Measurements from ENCODE around the gene ERN1.
A peak's percentile ranks its signal among the peaks of the same experiment; 100 is the strongest.
"Not testable (repeated sequence)": the region's sequence is repeated elsewhere in the genome, so short reads cannot be mapped to it uniquely, and the experiment has no call there.

The ERN1 gene

GRCh38 chr17:64129765-64130558, at the start of gene ERN1:
ERN1 (minus strand) TSS chr17:64130144; CDS start chr17:64130029, 115 bp downstream.
- DNase-seq (ENCODE audit: low spot score) = peak; percentile 100

GRCh38 chr17:64179024-64179423, 49.1 kb upstream of the ERN1 start:
- not testable (repeated sequence) for DNase-seq (ENCODE audit: low spot score)

- DNase-seq (ENCODE audit: low spot score) = no peak
Measured at GRCh38 chr17:64178011-64178825, 48.3 kb upstream of the ERN1 start.

GRCh38 chr17:64177311-64178010, 47.5 kb upstream of the ERN1 start:
- DNase-seq (ENCODE audit: low spot score) = no peak

GRCh38 chr17:64176556-64176955, 46.6 kb upstream of the ERN1 start:
- DNase-seq (ENCODE audit: low spot score) = no peak

DNA sequence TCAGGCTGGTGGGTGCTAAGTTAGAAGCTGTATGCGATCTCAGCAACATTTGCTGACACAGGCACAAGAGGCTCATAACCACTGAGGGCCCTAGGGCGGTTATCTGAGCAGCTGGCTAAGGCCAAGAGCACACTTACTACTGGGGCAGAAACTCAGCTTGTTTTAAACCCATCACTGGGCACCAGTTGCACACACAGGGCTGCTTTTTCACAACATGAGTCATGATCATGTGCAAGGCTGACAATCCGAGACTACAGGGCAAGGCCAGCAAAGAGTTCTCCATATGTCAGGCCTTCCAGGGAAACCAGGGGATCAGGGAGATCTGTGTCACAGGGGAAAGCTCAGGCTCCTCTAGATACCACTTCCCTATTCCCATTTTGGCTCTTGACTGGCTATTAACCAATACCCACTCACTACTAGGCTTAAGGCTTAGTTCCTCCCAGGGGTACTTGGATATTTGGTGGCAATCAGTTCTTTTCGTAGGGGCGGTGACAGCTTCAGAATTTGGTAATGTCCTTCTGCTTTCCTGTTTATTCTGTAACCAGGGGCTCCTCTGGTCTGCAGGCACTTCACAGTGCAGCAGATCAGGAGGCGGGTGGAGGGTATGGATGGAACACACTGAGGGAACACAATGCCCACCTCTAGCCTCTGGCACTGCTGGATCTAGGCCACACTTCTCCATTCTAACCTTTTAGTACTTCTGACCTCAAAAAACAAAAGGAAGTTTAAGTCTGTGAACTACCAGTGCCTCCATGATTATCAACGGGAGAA, 44.9 kb upstream of the ERN1 start:
- no peak for DNase-seq (ENCODE audit: low spot score)

GRCh38 chr17:64173646-64174045, 43.7 kb upstream of the ERN1 start:
- no peak for DNase-seq (ENCODE audit: low spot score)

- DNase-seq (ENCODE audit: low spot score) = no peak
Measured at GRCh38 chr17:64172510-64172909, 42.6 kb upstream of the ERN1 start.

- no peak for DNase-seq (ENCODE audit: low spot score)
Measured at GRCh38 chr17:64171041-64171440, 41.1 kb upstream of the ERN1 start.

GRCh38 chr17:64170286-64170685, 40.3 kb upstream of the ERN1 start:
- no peak for DNase-seq (ENCODE audit: low spot score)

DNA sequence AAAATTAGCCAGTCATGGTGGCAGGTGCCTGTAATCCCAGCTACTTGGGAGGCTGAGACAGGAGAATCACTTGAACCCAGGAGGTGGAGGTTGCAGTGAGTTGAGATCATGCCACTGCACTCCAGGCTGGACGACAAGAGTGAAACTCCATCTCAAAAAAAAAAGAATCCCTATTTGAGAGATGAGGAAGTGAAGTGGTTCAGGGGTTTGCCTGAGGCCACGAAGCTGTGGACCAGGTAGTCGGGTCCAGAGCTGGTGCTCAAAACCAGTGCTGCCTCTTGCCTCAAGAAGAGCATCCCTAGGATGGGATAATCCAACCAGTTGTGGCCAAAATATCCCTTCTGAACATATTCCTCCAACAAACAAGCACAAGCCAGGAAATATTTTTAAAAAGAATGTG, 37.7 kb upstream of the ERN1 start:
- not testable (repeated sequence) for DNase-seq (ENCODE audit: low spot score)

GRCh38 chr17:64166876-64167275, 36.9 kb upstream of the ERN1 start:
- no peak for DNase-seq (ENCODE audit: low spot score)

DNA sequence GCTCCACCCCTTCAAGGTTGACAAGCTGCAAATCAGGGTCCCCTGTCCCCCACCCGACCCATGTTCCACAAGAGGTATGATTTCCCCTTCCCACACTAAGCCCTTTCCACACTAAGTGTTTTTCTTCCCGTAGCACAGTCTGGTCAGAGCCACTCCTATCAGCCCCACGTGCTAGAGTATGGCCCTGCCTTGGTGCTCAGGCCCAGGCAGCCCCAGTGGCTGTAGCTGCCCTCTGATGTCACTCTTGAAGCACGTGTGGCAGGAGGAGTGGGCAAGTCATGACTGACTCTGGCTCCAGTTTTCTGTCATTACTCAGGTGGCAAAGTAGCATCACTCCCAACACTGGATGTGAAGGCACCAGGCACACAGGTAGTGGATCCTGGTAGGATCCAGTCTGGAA, 35.4 kb upstream of the ERN1 start:
- DNase-seq (ENCODE audit: low spot score) = no peak

GRCh38 chr17:64164596-64165285, 34.8 kb upstream of the ERN1 start:
- DNase-seq (ENCODE audit: low spot score) = no peak

GRCh38 chr17:64163468-64163867, 33.5 kb upstream of the ERN1 start:
- DNase-seq (ENCODE audit: low spot score) = no peak

DNA sequence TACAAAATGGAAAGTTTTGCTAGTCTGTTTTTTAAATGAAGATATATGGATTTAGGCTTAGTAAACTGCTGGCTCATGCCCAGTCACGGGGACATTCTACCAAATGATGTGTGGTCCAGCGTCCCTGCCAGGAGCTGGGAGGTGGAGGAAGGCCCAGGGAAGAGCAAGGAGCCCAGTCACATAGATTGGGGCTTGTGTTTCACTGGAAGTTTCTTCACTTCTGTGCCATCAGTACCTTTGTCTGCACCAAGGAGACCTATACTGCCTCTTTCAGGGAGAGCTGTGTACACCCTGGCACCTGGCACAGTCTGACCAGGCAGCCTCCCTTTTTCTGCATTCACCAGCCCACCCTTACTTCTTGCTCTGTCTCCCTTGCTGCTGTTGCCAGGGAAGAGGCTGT, 32.6 kb upstream of the ERN1 start:
- DNase-seq (ENCODE audit: low spot score) = peak; percentile 30

DNA sequence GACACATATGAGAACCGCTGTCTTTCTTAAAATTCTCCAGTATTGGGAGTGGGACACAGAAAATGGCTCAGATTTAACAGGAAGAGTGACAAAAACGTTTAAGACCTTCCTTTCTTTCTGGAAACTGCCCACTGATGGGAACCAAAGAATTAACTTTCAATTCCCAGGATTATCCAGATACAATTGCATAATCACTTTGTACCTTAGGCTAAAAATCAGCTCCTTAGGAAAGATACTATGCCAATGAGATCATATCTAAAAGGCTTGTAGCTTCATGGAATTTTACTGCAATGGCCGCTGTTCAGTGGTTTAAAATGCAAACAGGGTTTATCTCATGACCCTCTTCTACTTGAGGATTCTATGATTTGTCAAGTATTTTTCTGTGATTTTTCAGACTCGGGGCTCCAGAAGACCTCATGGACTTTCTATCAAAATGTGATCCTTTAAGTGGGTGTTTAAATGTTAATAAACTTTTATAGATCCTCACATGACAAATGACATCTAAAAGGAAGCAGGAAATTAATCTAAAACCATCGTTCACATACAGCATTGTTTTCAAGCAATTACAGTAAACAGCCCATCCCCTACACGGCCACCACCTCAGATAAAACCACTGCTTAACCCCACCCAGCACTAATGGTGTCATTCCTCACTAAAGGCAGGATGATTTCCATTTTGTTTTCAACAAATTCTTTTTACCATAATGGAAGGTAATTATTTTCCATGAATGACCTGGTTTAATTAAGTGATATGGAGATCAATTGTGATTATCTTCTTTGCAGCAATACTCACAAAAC, 31.6 kb upstream of the ERN1 start:
- DNase-seq (ENCODE audit: low spot score) = no peak

- no peak for DNase-seq (ENCODE audit: low spot score)
Measured at GRCh38 chr17:64160378-64160777, 30.4 kb upstream of the ERN1 start.

- DNase-seq (ENCODE audit: low spot score) = peak; percentile 30
Measured at GRCh38 chr17:64158831-64159590, 29.1 kb upstream of the ERN1 start.

DNA sequence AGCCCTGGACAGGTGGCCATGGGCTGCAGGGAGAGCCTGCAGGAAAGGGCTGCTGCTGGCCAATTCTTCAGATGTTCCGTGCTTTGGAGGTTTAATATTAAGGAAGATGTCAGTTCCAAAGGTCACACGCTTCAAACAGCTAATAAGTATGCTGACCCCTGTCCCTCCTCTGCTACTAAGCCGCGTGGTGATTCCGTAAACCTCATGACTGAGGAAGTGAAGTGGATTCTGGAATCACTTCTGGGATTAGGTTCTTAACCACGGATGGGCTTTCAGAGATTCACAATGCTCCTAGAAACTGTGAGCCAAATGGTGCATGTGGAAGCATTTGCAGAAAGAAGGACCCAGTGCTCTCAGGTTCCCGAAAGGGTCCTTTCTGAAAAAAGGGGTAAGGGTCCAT, 28.5 kb upstream of the ERN1 start:
- no peak for DNase-seq (ENCODE audit: low spot score)

Measured in D341Med (cell line).